ENCODE results near the gene ZSCAN5A. TPM values are rescaled to one million over a fixed set of nuclear protein-coding genes. Genes with fewer than 3 reads are reported as not detected.
"Not testable (repeated sequence)": the region's sequence is repeated elsewhere in the genome, so short reads cannot be mapped to it uniquely, and the experiment has no call there.

Gene ZSCAN5A
- total RNA-seq, 6 donors from 2014 or later, result 6.2 to 18.6 (median 11.3) TPM

- no peaks in the 10 kb centered on the region for H3K27me3 ChIP-seq
- DNase-seq, result no peak
- no peak for TF ChIP-seq EP300 (IDR thresholded peaks at IDR 0.05)
- no peak for TF ChIP-seq POLR2A (IDR thresholded peaks at IDR 0.05)
- no peak for TF ChIP-seq CTCF (IDR thresholded peaks at IDR 0.05)
- TF ChIP-seq POLR2AphosphoS5 (IDR thresholded peaks at IDR 0.05), result no peak
- no peak for ATAC-seq (ENCODE audit: low FRiP score in 2 of 2)
- no peaks in the 10 kb centered on the region for H3K36me3 ChIP-seq
- H3K9me3 ChIP-seq, result no peaks in the 10 kb centered on the region
- H3K4me1 ChIP-seq, result no peaks in the 10 kb centered on the region
- H3K4me3 ChIP-seq, result no peak overlapping the region
- H3K27ac ChIP-seq, result no peak overlapping the region
Observed at GRCh38 chr19:56341948-56342347, 27.3 kb upstream of the ZSCAN5A start.

- H3K27me3 ChIP-seq; H3K27ac ChIP-seq; DNase-seq; H3K4me1 ChIP-seq; H3K36me3 ChIP-seq; H3K4me3 ChIP-seq; H3K9me3 ChIP-seq; ATAC-seq (ENCODE audit: low FRiP score in 2 of 2): not testable (repeated sequence)
- WGBS, 2 donors, result 88 to 97% methylated on average over 8 of the region's 10 CpGs
Observed at GRCh38 chr19:56339031-56339430, 24.4 kb upstream of the ZSCAN5A start.

GRCh38 chr19:56337077-56337476 is 22.4 kb upstream of the ZSCAN5A start:
- H3K36me3 ChIP-seq; H3K4me1 ChIP-seq; ATAC-seq (ENCODE audit: low FRiP score in 2 of 2); H3K27me3 ChIP-seq; H3K4me3 ChIP-seq; H3K27ac ChIP-seq; H3K9me3 ChIP-seq: not testable (repeated sequence)
- 76 to 86% methylated on average over 8 of the region's 8 CpGs for WGBS, 2 donors
- DNase-seq, result peak in 1 of 2 donors; percentile 24

- not testable (repeated sequence) for H3K27me3 ChIP-seq; ATAC-seq (ENCODE audit: low FRiP score in 2 of 2); H3K36me3 ChIP-seq; H3K27ac ChIP-seq; H3K4me1 ChIP-seq; H3K4me3 ChIP-seq; H3K9me3 ChIP-seq; DNase-seq
Observed at GRCh38 chr19:56335371-56335770, 20.7 kb upstream of the ZSCAN5A start.

- DNase-seq (peak in 1 of 2 donors; percentile 26), ATAC-seq (ENCODE audit: low FRiP score in 2 of 2) (peak in 1 of 2 donors; percentile 64)
- H3K4me1 ChIP-seq, result no peaks in the 10 kb centered on the region
- peaks cover 0 to 4% (median 0%) of the 10 kb centered on the region in 4 donors for H3K9me3 ChIP-seq
- H3K36me3 ChIP-seq, result no peaks in the 10 kb centered on the region
- H3K4me3 ChIP-seq, result no peak overlapping the region
- TF ChIP-seq CTCF (IDR thresholded peaks at IDR 0.05) (peak; percentile 34 to 74 (median 48)), POLR2A (IDR thresholded peaks at IDR 0.05) (no peak)
- H3K27me3 ChIP-seq, result no peaks in the 10 kb centered on the region
- H3K27ac ChIP-seq, result no peak overlapping the region
Observed at GRCh38 chr19:56333506-56333905, 18.9 kb upstream of the ZSCAN5A start.

GRCh38 chr19:56332695-56333094 is 18.1 kb upstream of the ZSCAN5A start:
- Histone ChIP-seq H3K9me3 (peaks cover 0 to 4% (median 0%) of the 10 kb centered on the region in 4 donors), H3K27ac (no peak overlapping the region), H3K4me3 (no peak overlapping the region), H3K36me3 (no peaks in the 10 kb centered on the region), H3K4me1 (no peaks in the 10 kb centered on the region), H3K27me3 (no peaks in the 10 kb centered on the region)
- no peak for TF ChIP-seq CTCF (IDR thresholded peaks at IDR 0.05)
- TF ChIP-seq EP300 (IDR thresholded peaks at IDR 0.05), result no peak
- TF ChIP-seq POLR2AphosphoS5 (IDR thresholded peaks at IDR 0.05), result no peak
- TF ChIP-seq POLR2A (IDR thresholded peaks at IDR 0.05), result no peak
- DNase-seq (no peak), ATAC-seq (ENCODE audit: low FRiP score in 2 of 2) (no peak)

- Histone ChIP-seq H3K4me3 (no peak overlapping the region), H3K4me1 (no peaks in the 10 kb centered on the region), H3K27ac (no peak overlapping the region), H3K9me3 (no peaks in the 10 kb centered on the region), H3K36me3 (no peaks in the 10 kb centered on the region), H3K27me3 (no peaks in the 10 kb centered on the region)
- 44% methylated on average over 1 of the region's 1 CpG for WGBS, 2 donors
- TF ChIP-seq POLR2AphosphoS5 (IDR thresholded peaks at IDR 0.05), result no peak
- TF ChIP-seq POLR2A (IDR thresholded peaks at IDR 0.05), result no peak
- no peak for TF ChIP-seq CTCF (IDR thresholded peaks at IDR 0.05)
- no peak for TF ChIP-seq EP300 (IDR thresholded peaks at IDR 0.05)
- ATAC-seq (ENCODE audit: low FRiP score in 2 of 2), result no peak
- no peak for DNase-seq
Observed at GRCh38 chr19:56324436-56324835, 9.8 kb upstream of the ZSCAN5A start.
